ENCODE measurements around the gene ZNF732.
"Not testable (repeated sequence)": the region's sequence is repeated elsewhere in the genome, so short reads cannot be mapped to it uniquely, and the experiment has no call there.

The ZNF732 gene

DNA sequence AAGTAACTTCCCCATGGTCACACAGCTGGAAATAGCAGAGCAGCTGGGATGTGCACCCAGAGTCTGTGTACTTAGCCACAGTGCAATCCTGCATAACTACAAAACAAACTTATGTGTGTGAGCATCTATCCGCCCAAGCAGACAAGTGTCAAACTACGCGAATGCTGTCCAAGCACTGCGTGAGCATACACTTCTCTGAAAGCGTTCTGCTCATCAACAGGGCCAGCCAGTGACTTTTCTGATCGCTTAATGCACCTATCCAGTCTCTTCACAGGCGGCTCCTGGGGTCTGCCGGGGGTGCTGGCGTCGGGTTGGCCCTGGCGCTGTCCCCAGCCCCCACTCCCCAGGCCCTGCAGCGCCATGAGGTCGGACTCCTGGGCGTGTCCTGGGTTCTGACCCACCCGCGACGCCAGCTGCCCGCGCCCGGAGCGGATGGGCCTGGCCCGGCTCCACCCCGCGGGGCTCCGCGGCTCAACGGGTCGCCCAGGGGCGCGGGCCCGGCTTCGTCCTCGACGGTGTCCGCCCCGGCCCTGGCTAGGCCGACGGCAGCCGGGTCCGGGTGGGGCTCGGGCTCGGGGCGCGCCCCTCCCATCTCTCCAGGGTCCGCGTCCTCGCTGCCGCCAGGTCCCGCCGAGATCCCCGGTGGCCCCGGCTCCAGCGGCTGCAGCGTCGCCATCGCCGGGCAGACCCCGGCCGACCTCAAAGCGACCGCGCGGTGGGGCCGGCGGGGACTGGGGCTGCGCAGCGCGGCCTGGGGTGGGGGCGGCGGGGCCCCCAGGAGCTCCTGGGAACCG, 31.0 kb upstream of the ZNF732 start:
- TF ChIP-seq, protein P1, sequence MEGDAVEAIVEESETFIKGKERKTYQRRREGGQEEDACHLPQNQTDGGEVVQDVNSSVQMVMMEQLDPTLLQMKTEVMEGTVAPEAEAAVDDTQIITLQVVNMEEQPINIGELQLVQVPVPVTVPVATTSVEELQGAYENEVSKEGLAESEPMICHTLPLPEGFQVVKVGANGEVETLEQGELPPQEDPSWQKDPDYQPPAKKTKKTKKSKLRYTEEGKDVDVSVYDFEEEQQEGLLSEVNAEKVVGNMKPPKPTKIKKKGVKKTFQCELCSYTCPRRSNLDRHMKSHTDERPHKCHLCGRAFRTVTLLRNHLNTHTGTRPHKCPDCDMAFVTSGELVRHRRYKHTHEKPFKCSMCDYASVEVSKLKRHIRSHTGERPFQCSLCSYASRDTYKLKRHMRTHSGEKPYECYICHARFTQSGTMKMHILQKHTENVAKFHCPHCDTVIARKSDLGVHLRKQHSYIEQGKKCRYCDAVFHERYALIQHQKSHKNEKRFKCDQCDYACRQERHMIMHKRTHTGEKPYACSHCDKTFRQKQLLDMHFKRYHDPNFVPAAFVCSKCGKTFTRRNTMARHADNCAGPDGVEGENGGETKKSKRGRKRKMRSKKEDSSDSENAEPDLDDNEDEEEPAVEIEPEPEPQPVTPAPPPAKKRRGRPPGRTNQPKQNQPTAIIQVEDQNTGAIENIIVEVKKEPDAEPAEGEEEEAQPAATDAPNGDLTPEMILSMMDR (IDR thresholded peaks at IDR 0.05; ENCODE audit: low read depth, low read length, missing control alignments) = no peak
- DNase-seq (ENCODE audit: extremely low read depth, low read depth) = no peak
- H3K4me3 ChIP-seq (replicated peaks; ENCODE audit: low read depth, low read length) = peak overlapping the region; percentile 88

DNA sequence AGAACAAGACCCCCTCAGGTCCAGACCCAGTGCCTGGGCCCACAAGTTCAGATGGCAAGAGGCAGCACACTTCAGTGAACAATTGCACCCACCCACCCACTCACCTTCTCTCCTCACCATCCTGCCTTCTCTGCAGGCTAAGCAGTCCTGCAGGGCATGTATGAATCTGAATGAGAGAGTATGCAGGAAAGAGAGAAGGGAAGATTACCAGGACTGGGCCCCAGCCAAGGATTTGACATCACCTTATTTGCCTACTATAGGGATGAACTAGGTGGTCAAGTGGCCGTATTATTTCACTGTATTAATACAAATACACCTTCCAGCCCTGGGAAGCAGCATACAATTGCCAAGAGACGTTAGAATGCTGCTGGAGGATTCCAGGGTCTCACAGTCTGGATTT, 30.2 kb upstream of the ZNF732 start:
- no peak for DNase-seq (ENCODE audit: extremely low read depth, low read depth)
- H3K4me3 ChIP-seq (replicated peaks; ENCODE audit: low read depth, low read length) = no peak overlapping the region
- TF ChIP-seq, protein P1 (IDR thresholded peaks at IDR 0.05; ENCODE audit: low read depth, low read length, missing control alignments) = no peak

DNA sequence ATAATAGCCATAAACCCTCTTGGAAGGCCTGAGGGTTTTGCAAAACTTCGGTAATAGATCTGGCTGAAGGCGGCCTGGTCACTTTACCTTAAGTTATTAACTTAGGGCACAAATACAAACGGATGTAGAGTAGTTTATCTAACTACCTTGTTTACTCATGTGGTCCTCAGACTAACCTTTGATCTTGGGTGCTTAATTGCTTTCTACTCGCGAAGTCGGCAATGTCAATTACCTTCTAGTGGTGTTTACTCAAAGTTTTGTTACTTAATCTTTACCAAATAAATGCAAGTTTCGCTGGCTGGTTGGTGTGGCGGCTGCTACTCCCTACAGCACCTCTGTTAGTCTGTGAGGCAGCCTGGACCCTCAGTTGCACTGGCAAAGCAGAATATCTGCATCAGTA, 23.5 kb upstream of the ZNF732 start:
- no peak overlapping the region for H3K4me3 ChIP-seq (replicated peaks; ENCODE audit: low read depth, low read length)
- TF ChIP-seq, protein P1 (IDR thresholded peaks at IDR 0.05; ENCODE audit: low read depth, low read length, missing control alignments) = no peak
- no peak for DNase-seq (ENCODE audit: extremely low read depth, low read depth)

DNA sequence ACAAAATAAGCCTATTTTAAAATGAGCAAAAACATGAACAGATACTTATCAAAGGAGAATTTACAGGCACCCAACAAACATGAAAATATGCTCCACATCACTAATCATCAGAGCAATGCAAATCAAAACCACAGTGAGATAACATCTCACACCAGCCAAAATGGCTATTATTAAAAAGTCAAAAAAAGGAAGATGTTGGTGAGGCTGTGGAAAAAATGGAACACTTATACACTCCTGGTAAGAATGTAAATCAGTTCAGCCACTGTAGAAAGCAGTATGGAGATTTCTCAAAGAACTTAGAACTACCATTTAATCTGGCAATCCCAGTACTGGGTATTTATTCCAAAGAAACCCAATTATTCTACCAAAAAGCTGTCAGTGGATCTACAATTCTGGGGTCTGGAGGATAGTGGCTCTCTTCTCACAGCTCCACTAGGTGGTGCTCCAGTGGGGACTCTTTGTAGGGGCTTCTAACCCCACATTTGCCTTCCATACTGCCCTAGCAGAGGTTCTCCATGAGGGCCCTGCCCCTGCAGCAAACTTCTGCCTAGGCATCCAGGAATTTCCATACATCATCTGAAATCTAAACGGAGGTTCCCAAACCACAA, 9.1 kb upstream of the ZNF732 start:
- no peak for DNase-seq (ENCODE audit: extremely low read depth, low read depth)
- H3K4me3 ChIP-seq (replicated peaks; ENCODE audit: low read depth, low read length) = no peak overlapping the region
- TF ChIP-seq, protein P1 (IDR thresholded peaks at IDR 0.05; ENCODE audit: low read depth, low read length, missing control alignments) = no peak

DNA sequence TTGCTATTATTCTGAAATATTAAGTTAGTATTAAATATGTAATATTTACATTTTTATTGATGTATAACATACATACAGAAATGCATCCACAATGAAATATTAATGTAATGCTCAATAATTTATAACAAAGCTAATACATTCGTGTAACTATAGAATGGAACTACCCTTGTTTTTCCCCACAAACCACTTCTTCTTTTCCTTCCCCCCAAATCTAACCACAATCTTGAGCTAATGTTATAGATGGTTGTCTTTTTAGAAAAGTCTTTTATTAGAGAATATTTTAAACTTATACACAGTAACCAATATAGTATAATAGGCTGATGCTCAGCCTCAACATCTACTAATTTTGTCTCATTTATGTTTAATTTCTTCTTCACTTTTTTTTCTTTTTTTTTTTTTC, 4.5 kb upstream of the ZNF732 start:
- TF ChIP-seq, protein P1 (IDR thresholded peaks at IDR 0.05; ENCODE audit: low read depth, low read length, missing control alignments) = no peak
- H3K4me3 ChIP-seq (replicated peaks; ENCODE audit: low read depth, low read length) = no peak overlapping the region
- no peak for DNase-seq (ENCODE audit: extremely low read depth, low read depth)

DNA sequence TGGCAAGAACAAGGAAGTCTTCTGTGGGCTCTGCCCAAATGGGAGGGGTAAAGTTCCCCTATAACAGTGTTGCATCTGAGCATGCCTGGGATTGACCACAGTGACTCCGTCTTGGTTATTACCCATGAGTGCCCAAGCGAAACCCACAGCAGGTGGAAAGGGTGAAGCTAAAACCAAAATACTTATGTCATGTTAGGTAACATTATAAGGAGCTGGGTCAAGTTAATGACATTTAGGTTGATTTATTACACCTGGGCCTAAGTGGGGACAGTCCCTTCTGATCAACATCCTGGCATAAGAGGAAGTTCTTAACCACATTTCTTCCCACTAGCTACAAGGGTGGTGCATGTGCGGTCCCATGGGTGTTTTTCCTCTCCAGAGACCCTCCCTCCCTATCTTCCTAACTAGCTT, 1.3 kb upstream of the ZNF732 start:
- TF ChIP-seq, protein P1 (IDR thresholded peaks at IDR 0.05; ENCODE audit: low read depth, low read length, missing control alignments) = no peak
- H3K4me3 ChIP-seq (replicated peaks; ENCODE audit: low read depth, low read length) = no peak overlapping the region
- DNase-seq (ENCODE audit: extremely low read depth, low read depth) = no peak

DNA sequence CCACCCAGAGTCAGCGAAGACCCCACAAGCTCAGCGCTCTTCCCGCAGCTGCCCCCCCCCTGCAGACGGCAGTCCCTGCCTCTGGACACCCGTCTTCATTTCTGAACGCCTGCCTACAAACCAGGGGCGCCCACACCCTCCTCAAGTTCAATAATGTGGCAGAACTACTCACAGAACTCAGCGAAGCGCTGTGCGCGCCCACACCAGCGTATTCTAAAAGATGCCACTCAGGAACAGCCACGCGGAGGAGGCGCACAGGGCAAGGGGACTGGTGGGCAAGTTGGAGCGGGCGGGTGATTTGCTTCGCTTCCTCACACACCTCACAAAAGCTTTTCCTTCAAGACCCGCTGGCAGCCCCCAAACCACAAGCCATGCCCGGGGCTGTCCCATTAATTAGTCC, 758 bp downstream of the ZNF732 start:
- not testable (repeated sequence) for DNase-seq (ENCODE audit: extremely low read depth, low read depth)
- H3K4me3 ChIP-seq (replicated peaks; ENCODE audit: low read depth, low read length) = peak overlapping the region; percentile 8

All from HFF-Myc (cell line).